Erythroblast (primary cell): ENCODE measurements around the gene CACNA2D2.

ENCODE experiments used
- GATA1 ChIP-seq: IDR thresholded peaks from 2 replicates; pipeline ENCODE4 v1.6.1; 2011; ENCODE audit warnings: low read depth, mild to moderate bottlenecking, control low read depth, low read length, moderate library complexity
- POLR2A ChIP-seq: IDR thresholded peaks from 2 replicates; pipeline ENCODE4 v1.6.1; 2011; ENCODE audit warnings: mild to moderate bottlenecking, low read length

GRCh38 chr3:50341996-50342650 lies 161.3 kb downstream of the CACNA2D2 start:
- TF ChIP-seq POLR2A (no peak), GATA1 (no peak)
